ENCODE data around the gene ULK4. TPM values are rescaled to one million over a fixed set of nuclear protein-coding genes. Genes with fewer than 3 reads are reported as not detected.

The ULK4 gene
- total and polyA plus RNA-seq, 2 of the 4 experiments (the other 2 are of a cell fraction) = 2.7 to 5.0 TPM

DNA sequence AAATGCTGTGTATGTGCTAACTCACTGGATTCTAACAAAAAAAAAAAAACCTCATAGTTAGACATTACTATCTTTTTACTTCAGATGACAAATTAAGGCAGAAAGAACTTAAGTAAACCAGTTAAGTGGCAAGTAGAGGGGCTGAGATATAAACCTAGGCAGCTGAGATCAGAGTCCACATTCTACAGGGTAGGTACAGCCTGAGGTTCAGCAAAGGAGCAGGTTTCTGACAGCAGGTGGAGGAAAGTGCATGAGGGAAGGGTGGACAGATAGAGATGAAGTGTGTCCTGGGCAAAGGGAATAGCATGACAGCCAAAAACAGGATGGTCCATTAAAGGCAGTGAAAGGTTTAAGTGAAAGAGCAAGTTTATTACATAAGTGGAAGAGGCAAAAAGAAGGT, 329.2 kb downstream of the ULK4 start:
- H3K4ac ChIP-seq (ENCODE audit: low read depth, low read length) = no peak overlapping the region
- POLR2A ChIA-PET (ENCODE audit: unreplicated experiment) = interaction anchor here (0.7 kb wide), 1 partner anchor 9 kb away, joined by 5 read pairs; no protein-coding TSS in a partner anchor

More for the DNA sequence above, 329.2 kb downstream of the ULK4 start:
- H4K5ac ChIP-seq (ENCODE audit: low read depth, low read length) = no peak overlapping the region
- no peak overlapping the region for H2BK120ac ChIP-seq (ENCODE audit: low read depth, low read length)
- no peaks in the 10 kb centered on the region for H3K36me3 ChIP-seq (ENCODE audit: control insufficient read depth, insufficient read depth, low read length)
- H2BK20ac ChIP-seq (ENCODE audit: low read depth, low read length) = no peak overlapping the region
- intact Hi-C loops (cut with micrococcal nuclease) = no loop called here
- no peaks in the 10 kb centered on the region for H3K9me3 ChIP-seq (ENCODE audit: control insufficient read depth, insufficient read depth, low read length)
- H3K27me3 ChIP-seq (ENCODE audit: control insufficient read depth, insufficient read depth, low read length) = no peaks in the 10 kb centered on the region
- ATAC-seq (ENCODE audit: low read depth) (no peak), DNase-seq (no peak)
- no peak overlapping the region for H3K27ac ChIP-seq (ENCODE audit: insufficient read depth, low read length)
- no peak overlapping the region for H3K56ac ChIP-seq (ENCODE audit: extremely low read depth, insufficient read depth, low read length)
- H3K4me3 ChIP-seq (ENCODE audit: insufficient read depth, low read depth, low read length) = no peak overlapping the region
- no peak overlapping the region for H2AK5ac ChIP-seq (ENCODE audit: low read depth, low read length)
- H3K9ac ChIP-seq (ENCODE audit: low read depth, low read length) = no peak overlapping the region
- H3K23ac ChIP-seq (ENCODE audit: low read depth, low read length) = no peak overlapping the region
- H2BK5ac ChIP-seq (ENCODE audit: low read depth, low read length, poor library complexity, severe bottlenecking) = no peak overlapping the region
- H4K91ac ChIP-seq (ENCODE audit: insufficient read depth, low read depth, low read length) = no peak overlapping the region
- H3K79me1 ChIP-seq (ENCODE audit: low read depth in 1 of 2, low read length in 2 of 2) = no peaks in the 10 kb centered on the region
- H3K4me1 ChIP-seq (ENCODE audit: control insufficient read depth, insufficient read depth, low read length) = no peaks in the 10 kb centered on the region
- H4K8ac ChIP-seq (ENCODE audit: low read depth in 2 of 2, low read length in 2 of 2) = no peak overlapping the region
- no peak overlapping the region for H2AFZ ChIP-seq (replicated peaks; ENCODE audit: low read length, poor library complexity)
- in situ Hi-C loops (cut with MboI; ENCODE audit: low sequenced_read_pairs) = no loop called here
- no peak overlapping the region for H2AK9ac ChIP-seq (replicated peaks; ENCODE audit: low read depth, low read length, poor library complexity)
- CTCF ChIA-PET = no interaction called here
- BruUV-seq (replicated peaks) = no TSS peak
- TF ChIP-seq, protein P1, sequence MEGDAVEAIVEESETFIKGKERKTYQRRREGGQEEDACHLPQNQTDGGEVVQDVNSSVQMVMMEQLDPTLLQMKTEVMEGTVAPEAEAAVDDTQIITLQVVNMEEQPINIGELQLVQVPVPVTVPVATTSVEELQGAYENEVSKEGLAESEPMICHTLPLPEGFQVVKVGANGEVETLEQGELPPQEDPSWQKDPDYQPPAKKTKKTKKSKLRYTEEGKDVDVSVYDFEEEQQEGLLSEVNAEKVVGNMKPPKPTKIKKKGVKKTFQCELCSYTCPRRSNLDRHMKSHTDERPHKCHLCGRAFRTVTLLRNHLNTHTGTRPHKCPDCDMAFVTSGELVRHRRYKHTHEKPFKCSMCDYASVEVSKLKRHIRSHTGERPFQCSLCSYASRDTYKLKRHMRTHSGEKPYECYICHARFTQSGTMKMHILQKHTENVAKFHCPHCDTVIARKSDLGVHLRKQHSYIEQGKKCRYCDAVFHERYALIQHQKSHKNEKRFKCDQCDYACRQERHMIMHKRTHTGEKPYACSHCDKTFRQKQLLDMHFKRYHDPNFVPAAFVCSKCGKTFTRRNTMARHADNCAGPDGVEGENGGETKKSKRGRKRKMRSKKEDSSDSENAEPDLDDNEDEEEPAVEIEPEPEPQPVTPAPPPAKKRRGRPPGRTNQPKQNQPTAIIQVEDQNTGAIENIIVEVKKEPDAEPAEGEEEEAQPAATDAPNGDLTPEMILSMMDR (conservative IDR thresholded peaks at IDR 0.05; ENCODE audit: low read depth, low read length) = no peak
- no peak for TF ChIP-seq POLR2A (IDR thresholded peaks at IDR 0.05; ENCODE audit: low read depth, low read length)
- TF ChIP-seq RFX5 (IDR thresholded peaks at IDR 0.05; ENCODE audit: low read depth, low read length) = no peak
- no peak for TF ChIP-seq CHD1 (IDR thresholded peaks at IDR 0.05; ENCODE audit: low read depth, low read length)
- TF ChIP-seq MAZ (IDR thresholded peaks at IDR 0.05; ENCODE audit: borderline replicate concordance, low read depth, low read length) = no peak
- TF ChIP-seq CEBPB (IDR thresholded peaks at IDR 0.05; ENCODE audit: low read depth, low read length) = no peak
- no peak for TF ChIP-seq MAFK (IDR thresholded peaks at IDR 0.05; ENCODE audit: low read depth, low read length)
- TF ChIP-seq, protein P2, sequence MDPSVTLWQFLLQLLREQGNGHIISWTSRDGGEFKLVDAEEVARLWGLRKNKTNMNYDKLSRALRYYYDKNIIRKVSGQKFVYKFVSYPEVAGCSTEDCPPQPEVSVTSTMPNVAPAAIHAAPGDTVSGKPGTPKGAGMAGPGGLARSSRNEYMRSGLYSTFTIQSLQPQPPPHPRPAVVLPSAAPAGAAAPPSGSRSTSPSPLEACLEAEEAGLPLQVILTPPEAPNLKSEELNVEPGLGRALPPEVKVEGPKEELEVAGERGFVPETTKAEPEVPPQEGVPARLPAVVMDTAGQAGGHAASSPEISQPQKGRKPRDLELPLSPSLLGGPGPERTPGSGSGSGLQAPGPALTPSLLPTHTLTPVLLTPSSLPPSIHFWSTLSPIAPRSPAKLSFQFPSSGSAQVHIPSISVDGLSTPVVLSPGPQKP (IDR thresholded peaks at IDR 0.05; ENCODE audit: borderline replicate concordance, low read depth, low read length) = no peak
- TF ChIP-seq, protein P3, sequence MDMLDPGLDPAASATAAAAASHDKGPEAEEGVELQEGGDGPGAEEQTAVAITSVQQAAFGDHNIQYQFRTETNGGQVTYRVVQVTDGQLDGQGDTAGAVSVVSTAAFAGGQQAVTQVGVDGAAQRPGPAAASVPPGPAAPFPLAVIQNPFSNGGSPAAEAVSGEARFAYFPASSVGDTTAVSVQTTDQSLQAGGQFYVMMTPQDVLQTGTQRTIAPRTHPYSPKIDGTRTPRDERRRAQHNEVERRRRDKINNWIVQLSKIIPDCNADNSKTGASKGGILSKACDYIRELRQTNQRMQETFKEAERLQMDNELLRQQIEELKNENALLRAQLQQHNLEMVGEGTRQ (IDR thresholded peaks at IDR 0.05; ENCODE audit: low read depth, low read length) = no peak
- TF ChIP-seq RAD21 (IDR thresholded peaks at IDR 0.05; ENCODE audit: low read length) = no peak
- no peak for TF ChIP-seq BHLHE40 (IDR thresholded peaks at IDR 0.05; ENCODE audit: low read depth, low read length)
- no peak overlapping the region for H3K18ac ChIP-seq (ENCODE audit: low read depth, low read length)
- no peaks in the 10 kb centered on the region for H4K20me1 ChIP-seq (ENCODE audit: insufficient read depth, low read length)
- H3K9me1 ChIP-seq (ENCODE audit: insufficient read depth, low read length) = no peaks in the 10 kb centered on the region
- dilution Hi-C loops (cut with HindIII; ENCODE audit: low sequenced_read_pairs, unreplicated experiment) = no loop called here
- H3K4me2 ChIP-seq (ENCODE audit: low read depth, low read length) = no peak overlapping the region
- no peak overlapping the region for H2BK15ac ChIP-seq (ENCODE audit: low read depth, low read length)
- H3K14ac ChIP-seq (replicated peaks; ENCODE audit: low read depth, low read length) = no peak overlapping the region
